Adrenal gland (tissue), 5 donors: Measurements from ENCODE around the gene ARHGEF10L.

Experiments
- CTCF ChIP-seq, 6 experiments: fragments of 450-650 bp in 4 of 6; fragments of 200-600 bp in 2 of 6; sonication (generic) in 1 of 6; IDR thresholded peaks; 1 replicate in 5 of 6; 2 replicates in 1 of 6; pipeline versions ENCODE4 v1.5.1 to v1.8.0; 2016 to 2021; ENCODE audit warnings: antibody characterized with exemption in 6 of 6, mild to moderate bottlenecking in 2 of 6, moderate library complexity in 1 of 6
- POLR2A ChIP-seq, 2 donors: fragments of 450-650 bp; IDR thresholded peaks; one replicate each; pipeline ENCODE4 v1.6.1; 2017; ENCODE audit warnings: antibody characterized with exemption in 2 of 2, mild to moderate bottlenecking in 2 of 2, moderate library complexity in 1 of 2
- donor health status: DM: no; HTN: no; CAD: no.

GRCh38 chr1:17635811-17636210 lies 96.3 kb downstream of the ARHGEF10L start:
- TF ChIP-seq CTCF (IDR thresholded peaks at IDR 0.05) (no peak), POLR2A (IDR thresholded peaks at IDR 0.05) (no peak)
